ENCODE data around the gene EIF5A.

EIF5A gene

GRCh38 chr17:7313088-7313889 lies 5.9 kb downstream of the EIF5A start:
- DNase-seq (ENCODE audit: low spot score): no peak

DNA sequence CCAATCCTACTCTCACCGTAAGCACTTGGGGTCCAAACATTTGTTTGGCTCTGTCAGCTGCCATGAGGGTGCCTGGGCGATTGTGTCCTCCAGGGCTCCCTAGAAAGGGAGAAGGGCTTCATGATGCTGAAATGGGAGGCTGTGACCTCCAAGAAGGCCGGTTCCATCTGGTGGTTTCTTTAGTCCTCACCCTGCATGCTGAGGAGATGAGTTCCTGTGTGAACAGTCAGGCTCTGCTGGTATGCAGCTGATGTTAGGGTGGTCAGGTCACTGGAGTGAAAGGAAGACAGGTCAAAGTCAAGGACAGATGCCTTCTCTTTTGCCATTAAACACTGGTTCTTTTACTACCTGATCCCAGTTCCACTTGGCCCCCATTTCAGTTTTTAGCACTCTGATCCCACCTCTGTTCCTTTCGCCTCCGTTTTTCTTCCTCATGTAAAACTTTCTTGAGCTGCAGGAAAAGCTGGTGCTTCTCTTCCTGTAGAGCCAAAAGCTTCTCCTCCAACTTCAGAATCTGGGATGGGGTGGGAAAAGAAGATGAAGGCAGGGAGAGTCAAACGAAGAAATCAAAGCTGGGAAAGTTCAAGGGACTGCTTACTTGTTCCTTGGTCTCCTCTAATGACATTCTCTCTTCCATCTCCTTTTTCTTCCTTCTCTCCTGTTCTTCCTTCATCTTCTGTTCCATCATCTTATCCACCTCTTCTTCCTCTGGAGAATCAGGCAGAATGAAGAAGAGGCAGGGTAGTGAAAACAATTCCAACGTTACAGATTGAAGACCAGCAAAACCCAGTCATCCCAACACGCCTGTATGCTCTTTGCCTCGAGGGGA lies 6.7 kb downstream of the EIF5A start:
- no peak for DNase-seq (ENCODE audit: low spot score)

DNA sequence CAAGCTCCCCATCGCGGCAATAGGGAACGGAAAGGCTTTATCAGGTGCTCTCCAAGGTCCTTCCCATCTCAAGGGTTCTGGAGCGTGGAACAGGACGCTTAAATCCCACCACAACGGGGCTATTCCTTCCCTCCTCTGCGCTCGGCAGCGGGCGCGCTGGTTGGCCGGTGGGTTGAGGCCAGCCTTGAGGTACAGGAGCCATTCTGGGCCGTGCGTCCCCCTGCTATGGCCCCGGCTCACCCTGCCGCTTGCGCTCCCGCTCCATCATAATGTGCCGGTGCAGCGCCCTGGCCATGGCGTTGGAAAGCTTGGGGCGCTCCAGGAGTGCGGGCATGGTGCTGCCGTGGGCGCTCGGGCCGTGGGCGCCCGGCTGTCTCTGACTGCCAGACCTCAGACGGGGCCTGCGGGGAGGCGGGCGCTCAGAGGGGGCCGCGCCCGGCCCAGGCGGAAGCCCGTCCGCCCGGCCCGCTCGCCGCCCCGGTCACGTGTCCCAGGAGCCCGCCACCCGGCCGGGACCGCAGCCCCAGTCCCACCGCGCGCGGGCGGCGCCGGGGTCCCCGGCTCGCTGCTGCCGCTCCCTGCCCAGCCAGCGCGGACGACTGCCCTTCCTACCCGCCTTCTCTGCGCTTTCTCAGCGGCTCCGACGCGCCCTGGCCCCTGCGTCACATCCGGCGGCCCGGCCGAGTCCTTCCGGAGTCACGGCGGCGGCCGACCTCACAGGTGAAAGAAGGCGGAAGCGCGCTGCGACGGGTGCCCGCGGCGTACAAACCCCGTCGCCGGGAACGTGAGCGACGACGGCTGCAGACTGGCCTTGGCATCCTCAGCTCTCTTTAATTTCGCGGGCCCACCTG lies 7.5 kb downstream of the EIF5A start, which contains the start of gene GPS2:
Gene GPS2, minus strand, starts transcription at position 642 of the 851 bp plus-strand sequence. Its CDS starts 308 bp downstream, at position 334.
- DNase-seq (ENCODE audit: low spot score): peak; percentile 93

DNA sequence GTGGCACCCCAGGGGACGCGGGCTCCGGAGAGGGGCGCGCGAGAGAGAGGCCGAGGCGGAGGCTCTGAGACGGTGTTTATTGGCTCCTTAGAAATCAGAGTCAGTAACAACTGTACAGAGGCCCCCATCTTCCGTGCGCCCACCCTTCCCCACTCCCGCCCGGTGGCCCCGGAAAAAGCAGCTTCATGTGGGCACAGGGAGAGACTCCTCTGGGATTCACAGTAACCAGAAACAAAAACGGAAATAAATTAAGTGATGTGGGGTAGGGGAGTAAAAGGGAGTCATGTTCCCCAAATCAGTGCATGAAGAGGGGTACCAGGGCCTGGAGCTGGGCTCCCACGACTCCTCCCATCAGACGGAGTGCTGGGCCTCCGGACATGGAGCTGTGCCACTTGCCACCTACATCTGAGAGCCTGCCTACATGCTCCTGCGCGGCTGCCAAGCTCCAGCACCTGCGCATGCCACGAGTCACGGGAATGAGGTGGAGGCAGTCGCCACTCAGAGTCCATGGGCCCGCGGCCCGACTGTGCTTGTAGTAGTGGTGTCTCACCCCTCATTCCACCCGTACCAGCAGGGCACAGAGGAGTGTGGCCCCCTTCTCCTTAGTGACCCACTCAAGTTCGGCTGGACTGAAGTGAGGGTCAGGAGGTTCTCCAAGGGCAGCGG lies 8.3 kb downstream of the EIF5A start:
- no peak for DNase-seq (ENCODE audit: low spot score)

DNA sequence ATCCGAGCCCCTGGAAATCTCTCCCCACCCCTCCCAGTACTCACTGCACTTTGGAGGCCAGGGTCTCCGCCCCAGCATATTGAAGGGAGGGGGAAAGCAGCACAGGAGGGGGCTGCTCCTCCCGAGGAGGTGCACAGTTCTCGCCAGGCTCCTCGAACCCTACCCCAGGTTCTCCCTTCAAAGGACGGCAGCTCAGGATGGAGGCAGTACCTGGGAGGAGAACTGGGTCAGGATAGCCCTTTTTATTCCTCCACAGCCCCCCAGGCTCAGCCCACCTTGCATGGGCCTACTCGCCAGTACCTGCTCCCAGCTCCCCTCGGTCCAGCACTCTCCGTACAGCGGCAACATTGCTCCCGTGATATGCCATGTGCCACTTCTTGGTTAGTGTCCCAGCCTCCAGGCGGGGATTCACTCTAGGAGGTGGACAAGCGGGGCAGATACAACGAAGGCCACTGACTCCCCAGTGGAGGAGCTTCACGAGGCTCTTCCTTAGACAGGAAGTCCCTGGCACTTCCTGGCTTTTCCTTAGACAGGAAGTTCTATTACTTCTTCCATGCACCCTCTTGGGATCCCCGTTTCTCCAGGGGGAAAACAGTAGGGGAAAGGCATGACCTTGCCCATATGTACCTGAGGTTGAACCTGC lies 9.9 kb downstream of the EIF5A start:
- no peak for DNase-seq (ENCODE audit: low spot score)

GRCh38 chr17:7318121-7318860 lies 10.9 kb downstream of the EIF5A start:
- DNase-seq (ENCODE audit: low spot score): no peak

DNA sequence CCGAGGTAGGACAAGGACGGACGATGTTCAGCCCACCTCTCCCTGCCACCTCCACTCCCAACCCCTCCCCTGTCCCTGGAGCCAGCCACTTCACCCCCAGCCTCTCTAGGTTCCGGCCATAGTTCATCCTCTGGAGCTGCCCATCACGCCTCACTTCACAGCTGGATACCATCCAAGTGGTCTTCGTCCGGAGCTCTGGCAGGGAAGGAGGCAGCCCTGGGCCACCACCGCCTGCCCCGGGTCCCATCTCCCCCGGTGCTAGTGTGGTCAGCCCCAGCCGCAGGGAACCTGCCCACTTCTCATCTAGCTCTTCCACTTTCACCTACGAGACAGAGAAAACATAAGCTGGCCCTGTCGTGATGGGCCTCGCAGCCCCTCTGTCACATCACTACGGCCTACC lies 14.0 kb downstream of the EIF5A start:
- no peak for DNase-seq (ENCODE audit: low spot score)

DNA sequence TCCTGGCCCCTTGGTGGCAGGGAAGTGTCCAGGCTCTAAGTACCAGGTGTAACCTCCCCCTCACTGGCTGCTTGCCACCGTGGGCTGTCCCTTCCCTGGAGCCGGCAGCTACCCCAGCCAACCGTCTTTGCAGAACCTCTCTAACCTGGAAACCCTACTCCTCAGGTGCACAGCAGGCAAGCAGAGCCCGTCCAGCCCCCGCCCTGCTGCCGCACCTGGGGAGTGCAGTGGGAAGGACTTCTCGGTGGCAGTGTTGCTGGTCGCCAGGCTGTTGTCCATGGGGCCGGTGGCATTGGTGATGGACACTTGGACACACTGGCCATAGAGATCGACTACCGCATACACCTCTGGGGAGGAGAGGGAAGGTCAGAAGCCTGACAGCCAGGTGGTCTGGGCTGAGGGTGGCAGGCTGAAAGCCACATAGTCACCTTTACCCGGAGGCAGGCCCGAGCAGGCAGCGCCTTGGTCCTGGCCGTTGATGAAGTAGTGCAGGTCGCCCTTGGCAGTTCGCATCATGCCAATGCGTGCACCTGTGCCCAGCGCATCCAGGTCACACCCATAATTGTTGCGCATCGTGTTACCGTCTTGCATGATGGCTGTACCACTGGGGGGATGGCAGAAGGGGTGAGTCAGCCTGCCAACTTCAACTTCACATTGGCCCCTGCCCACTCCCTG lies 15.2 kb downstream of the EIF5A start:
- no peak for DNase-seq (ENCODE audit: low spot score)

GRCh38 chr17:7323731-7324437 lies 16.5 kb downstream of the EIF5A start:
- DNase-seq (ENCODE audit: low spot score): peak; percentile 78

- DNase-seq (ENCODE audit: low spot score): no peak
Measured at GRCh38 chr17:7324438-7324779, 17.0 kb downstream of the EIF5A start.

DNA sequence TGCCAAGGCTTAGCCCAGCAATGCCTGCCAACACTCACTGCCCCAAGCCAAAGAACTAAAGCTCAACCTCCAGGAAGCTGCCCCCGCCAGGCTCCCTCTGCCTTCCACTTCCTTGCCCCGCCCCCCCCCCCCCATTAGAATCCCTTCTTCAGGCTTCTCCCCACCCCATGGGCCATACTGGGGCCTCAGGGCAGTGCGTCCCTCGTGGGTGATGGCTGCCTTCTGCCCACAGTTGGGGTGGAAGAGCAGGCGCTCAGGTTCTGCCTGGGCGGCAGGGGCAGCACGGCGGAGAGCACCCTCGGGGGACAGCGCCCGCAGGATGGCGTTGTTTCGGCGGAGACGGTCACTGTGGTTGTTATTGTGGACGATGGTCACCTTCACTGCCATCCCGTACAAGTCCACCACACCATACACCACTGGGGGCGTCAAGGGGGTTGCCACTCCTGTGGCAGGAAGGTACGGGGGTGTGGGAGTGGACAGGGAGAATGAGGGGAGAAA lies 17.7 kb downstream of the EIF5A start:
- no peak for DNase-seq (ENCODE audit: low spot score)

- no peak for DNase-seq (ENCODE audit: low spot score)
Measured at GRCh38 chr17:7326186-7326585, 18.8 kb downstream of the EIF5A start.

GRCh38 chr17:7327056-7327455 lies 19.6 kb downstream of the EIF5A start:
- DNase-seq (ENCODE audit: low spot score): no peak

- no peak for DNase-seq (ENCODE audit: low spot score)
Measured at GRCh38 chr17:7327501-7327900, 20.1 kb downstream of the EIF5A start.

DNA sequence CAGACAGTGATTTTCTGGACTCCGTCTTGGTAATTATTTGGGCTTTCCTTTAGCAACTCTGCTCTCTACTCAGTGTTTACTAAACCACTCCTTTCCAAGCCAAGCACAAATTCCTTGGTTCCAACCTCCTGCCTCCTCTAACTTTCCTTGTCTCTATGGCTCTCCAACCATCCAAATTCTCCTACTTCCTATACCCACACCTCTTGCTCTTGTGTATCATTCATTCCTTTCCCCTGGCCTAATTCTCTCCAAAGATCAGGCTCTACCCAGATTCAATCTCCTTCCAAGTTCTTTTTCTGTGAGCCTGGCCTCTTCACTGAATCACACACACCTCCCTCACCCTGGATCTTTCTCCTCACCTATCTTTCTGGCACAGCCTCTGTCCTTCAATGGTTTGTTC lies 20.6 kb downstream of the EIF5A start:
- no peak for DNase-seq (ENCODE audit: low spot score)

DNA sequence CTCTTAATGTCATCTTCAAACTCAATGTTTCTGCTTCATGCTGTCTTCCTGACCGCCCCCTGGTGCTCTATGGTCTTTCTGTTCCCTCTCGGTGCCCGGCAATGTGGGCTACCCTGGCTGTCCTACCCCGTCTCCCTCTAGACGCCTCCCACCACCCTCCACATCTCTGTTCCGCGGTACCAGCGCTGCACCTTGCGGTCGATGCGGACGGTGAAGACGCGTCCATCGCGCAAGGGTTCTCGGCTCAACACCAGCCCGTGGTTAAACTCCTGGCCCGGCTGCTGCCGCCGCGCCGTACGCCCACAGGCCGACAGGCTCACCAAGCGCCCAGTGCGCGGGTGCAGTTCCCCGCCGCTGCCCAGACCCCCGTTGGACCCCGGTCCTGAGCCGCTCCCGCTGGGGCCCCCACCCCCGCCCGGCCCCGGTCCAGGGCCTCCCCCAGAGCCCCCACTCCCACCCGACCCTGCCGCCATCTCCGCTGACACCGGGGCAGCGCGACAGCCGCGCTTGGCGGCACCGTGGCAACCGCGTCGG lies 21.5 kb downstream of the EIF5A start, which contains the start of gene NEURL4:
Gene NEURL4, minus strand, starts transcription at position 496 of the 534 bp plus-strand sequence. Its CDS starts 23 bp downstream, at position 473.
- DNase-seq (ENCODE audit: low spot score): no peak

DNA sequence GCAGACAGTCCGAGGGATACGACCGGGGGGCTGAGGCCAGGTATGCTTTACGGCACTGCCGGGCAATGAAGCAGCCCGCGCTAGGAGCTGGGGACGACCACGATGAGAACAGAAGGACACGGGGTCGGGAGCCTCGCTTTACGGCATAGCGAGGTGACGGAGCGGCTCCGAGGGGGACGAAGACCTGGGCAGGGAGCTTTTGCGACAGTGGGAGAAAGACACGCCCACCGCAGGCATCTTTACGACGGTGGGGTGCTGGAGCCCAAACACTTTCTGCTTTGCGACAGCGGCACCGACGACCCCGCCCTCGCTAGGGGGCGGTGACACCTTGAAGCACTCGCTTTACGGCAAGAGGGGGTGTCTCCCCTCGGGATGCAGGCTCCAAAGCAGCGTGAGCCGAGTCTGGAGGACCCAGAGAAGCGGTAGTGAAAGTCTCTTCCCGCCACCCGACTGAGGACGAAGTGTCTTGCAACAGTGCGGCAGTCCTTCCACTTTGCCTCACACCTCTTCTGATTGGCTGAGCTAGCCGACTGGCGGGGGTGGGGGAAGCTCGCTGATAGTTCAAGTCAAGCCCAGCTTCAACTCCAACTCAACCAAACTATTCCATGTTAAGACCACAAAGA lies 22.1 kb downstream of the EIF5A start:
- peak; percentile 97 for DNase-seq (ENCODE audit: low spot score)

DNA sequence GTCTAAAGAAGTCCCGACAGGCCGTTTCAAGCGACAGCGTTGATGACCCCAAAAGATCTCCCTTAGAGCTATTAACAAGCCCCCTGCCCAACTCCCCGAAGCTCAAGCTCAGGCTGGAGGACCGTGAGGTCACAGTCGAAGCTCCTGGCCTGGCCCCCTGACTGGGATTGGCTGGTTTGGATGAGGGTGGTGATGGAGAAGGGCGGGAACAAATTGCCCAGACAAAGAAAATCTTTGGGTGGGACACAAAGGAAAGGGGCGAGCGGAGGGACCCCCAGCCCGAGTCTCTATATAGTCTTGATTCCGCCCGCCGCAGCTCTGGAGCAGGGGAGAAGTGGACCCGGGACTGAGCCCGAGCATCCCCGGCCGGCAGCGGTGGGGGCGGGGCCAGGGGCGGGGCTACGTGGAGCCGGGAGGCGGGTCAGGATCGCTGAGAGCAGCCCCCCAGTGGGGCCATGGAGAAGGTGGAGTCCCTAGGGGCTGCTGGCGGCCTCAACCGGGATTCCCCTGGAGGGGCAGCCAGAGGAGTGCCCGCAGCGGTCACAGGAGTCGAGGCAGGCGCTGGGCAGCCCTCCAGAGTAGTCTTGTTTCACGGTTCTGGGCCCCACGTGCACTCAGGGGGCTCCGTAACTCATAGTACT lies 22.7 kb downstream of the EIF5A start:
- DNase-seq (ENCODE audit: low spot score): peak; percentile 87
